Endothelial cell of umbilical vein (primary cell): ENCODE results near the gene HAUS3. TPM values are rescaled to one million over a fixed set of nuclear protein-coding genes. Genes with fewer than 3 reads are reported as not detected.
"Not testable (repeated sequence)": the region's sequence is repeated elsewhere in the genome, so short reads cannot be mapped to it uniquely, and the experiment has no call there.

Experiments used
- BruUV-seq: library from RNA; stranded (reverse); fragments of 400-500 nt; replicated peaks from 2 replicates; lab custom pipeline; 2021; lab: Mats Ljungman, UMichigan
- CTCF ChIA-PET: fragments of 300-600, 350-600 bp; sonication (Branson Sonifier 250); formaldehyde crosslinking; loops from one replicate; lab custom pipeline; 2021; ENCODE audit warnings: antibody characterized with exemption, inconsistent platforms; lab: Charles Lee
- POLR2A ChIA-PET: fragments of 300-600, 350-600 bp; sonication (Branson Sonifier 250); formaldehyde crosslinking; loops from one replicate; lab custom pipeline; 2021; ENCODE audit warnings: antibody characterized with exemption, inconsistent platforms; lab: Charles Lee
- DNase-seq: peaks from one replicate; pipeline ENCODE4 v3.0.0-alpha.2; 2011; ENCODE audit warnings: low read depth, low spot score
- FAIRE-seq: peaks from 2 replicates; lab custom pipeline; 2011; peaks lifted over from hg19 to GRCh38; lab: Jason Lieb, UNC
- H2AFZ ChIP-seq: 2 replicates; pipeline ENCODE4 v1.6.0; 2012; ENCODE audit warnings: low read depth, low read length, control low read depth, inconsistent platforms
- H3K27ac ChIP-seq: 2 replicates; pipeline ENCODE4 v1.5.1; 2011; ENCODE audit warnings: low read depth, mild to moderate bottlenecking, control low read depth, low read length, moderate library complexity; ENCODE audit not compliant: insufficient read depth
- H3K27me3 ChIP-seq, 2 experiments: 2 replicates each; pipeline versions ENCODE4 v1.6.0 to v1.6.1; 2011; ENCODE audit warnings: low read length in 2 of 2, mixed read lengths in 1 of 2; ENCODE audit not compliant: control insufficient read depth in 2 of 2, insufficient read depth in 2 of 2
- H3K36me3 ChIP-seq, 2 experiments: 2 replicates in 1 of 2; 3 replicates in 1 of 2; pipeline ENCODE4 v1.5.1; 2011; ENCODE audit warnings: low read length in 2 of 2, mild to moderate bottlenecking in 1 of 2, moderate library complexity in 1 of 2; ENCODE audit not compliant: control insufficient read depth in 2 of 2, insufficient read depth in 2 of 2; ENCODE audit errors: extremely low read depth in 1 of 2
- H3K4me1 ChIP-seq: 3 replicates; pipeline ENCODE4 v1.5.1; 2011; ENCODE audit warnings: mild to moderate bottlenecking, low read length; ENCODE audit not compliant: control insufficient read depth, insufficient read depth; ENCODE audit errors: extremely low read depth
- H3K4me2 ChIP-seq: 2 replicates; pipeline ENCODE4 v1.6.1; 2011; ENCODE audit warnings: low read length, control low read depth, mixed read lengths; ENCODE audit not compliant: insufficient read depth
- H3K4me3 ChIP-seq, 3 experiments: fragments of 200-600 bp in 1 of 3; sonication (generic), shearing (Covaris generic) in 1 of 3; replicated peaks in 1 of 3; 2 replicates each; pipeline ENCODE4 v1.5.1; 2011 to 2016; ENCODE audit warnings: control low read depth in 3 of 3, low read length in 3 of 3, mild to moderate bottlenecking in 2 of 3, inconsistent platforms in 1 of 3, low read depth in 1 of 3, moderate library complexity in 1 of 3; ENCODE audit not compliant: insufficient read depth in 1 of 3
- H3K79me2 ChIP-seq: 2 replicates; pipeline ENCODE4 v1.6.0; 2012; ENCODE audit warnings: low read length, inconsistent platforms; ENCODE audit not compliant: control insufficient read depth, insufficient read depth
- H3K9ac ChIP-seq: replicated peaks from 2 replicates; pipeline ENCODE3; 2011; ENCODE audit warnings: low read length, control low read depth; ENCODE audit not compliant: insufficient read depth; ENCODE audit errors: extremely low read depth
- H3K9me1 ChIP-seq: replicated peaks from 3 replicates; pipeline ENCODE4 v1.6.0; 2011; ENCODE audit warnings: mild to moderate bottlenecking, low read length; ENCODE audit not compliant: control insufficient read depth, insufficient read depth; ENCODE audit errors: extremely low read depth
- H3K9me3 ChIP-seq: replicated peaks from 2 replicates; pipeline ENCODE4 v1.5.1; 2012; ENCODE audit warnings: low read length, inconsistent platforms; ENCODE audit not compliant: control insufficient read depth, insufficient read depth
- H4K20me1 ChIP-seq: replicated peaks from 2 replicates; pipeline ENCODE3; 2011; ENCODE audit warnings: mild to moderate bottlenecking, low read length; ENCODE audit not compliant: control insufficient read depth, insufficient read depth; ENCODE audit errors: extremely low read depth
- POLR2A ChIP-seq: IDR thresholded peaks from 2 replicates; pipeline ENCODE4 v1.6.1; 2012; ENCODE audit warnings: low read depth, mild to moderate bottlenecking, control low read depth, low read length
- dilution Hi-C: fragments of 300-500 bp; cut with MboI; formaldehyde crosslinking; loops from one replicate; pipeline ENCODE4 v1.15.0; 2019; ENCODE audit warnings: low sequenced_read_pairs; ENCODE audit not compliant: extremely low pct_ligation_motif_present
- intact Hi-C: fragments of 100-400 bp; cut with micrococcal nuclease; formaldehyde crosslinking; loops from one replicate; pipeline ENCODE4 v1.10.0; 2022
- polyA plus RNA-seq, 4 experiments: library from polyadenylated mRNA; depleted of rRNA in 3 of 4; stranded (reverse) in 3 of 4; unstranded in 1 of 4; fragments of >200 nt; gene quantifications; 2 replicates each; pipeline versions ENCODE4 v1.2.1 to v1.2.3, GENCODE V29; 2011 to 2012; ENCODE audit warnings: missing spikeins in 1 of 4
- total RNA-seq: library from RNA; stranded (reverse); gene quantifications from 2 replicates; pipeline ENCODE4 v1.2.3, GENCODE V29; 2021

The HAUS3 gene
- total and polyA plus RNA-seq, 2 donors (not counting 3 experiments of a cell fraction or from before 2014, with no cell fraction given): 4.4 to 15.9 TPM

- Histone ChIP-seq H3K9ac (no peak overlapping the region), H3K4me1 (no peaks in the 10 kb centered on the region), H4K20me1 (no peaks in the 10 kb centered on the region), H3K36me3 (no peaks in the 10 kb centered on the region), H3K9me3 (no peaks in the 10 kb centered on the region), H3K79me2 (no peaks in the 10 kb centered on the region), H2AFZ (no peak overlapping the region), H3K27me3 (no peaks in the 10 kb centered on the region), H3K4me3 (no peak overlapping the region), H3K4me2 (no peak overlapping the region), H3K9me1 (no peaks in the 10 kb centered on the region), H3K27ac (no peak overlapping the region)
- no TSS peak for BruUV-seq
- ChIA-PET CTCF (no interaction called here), POLR2A (no interaction called here)
- dilution Hi-C loops: no loop called here
- no peak for TF ChIP-seq POLR2A
- DNase-seq: no peak
- intact Hi-C loops: no loop called here
- FAIRE-seq: no peak
Measured at GRCh38 chr4:2275546-2276251, 33.8 kb upstream of the HAUS3 start.

- H3K27me3 ChIP-seq, H3K9me1 ChIP-seq, dilution Hi-C loops, H3K9ac ChIP-seq, H3K27ac ChIP-seq, H3K4me1 ChIP-seq, H3K4me3 ChIP-seq, H2AFZ ChIP-seq, CTCF ChIA-PET, H3K9me3 ChIP-seq, intact Hi-C loops, FAIRE-seq, H3K4me2 ChIP-seq, H3K36me3 ChIP-seq, H4K20me1 ChIP-seq, H3K79me2 ChIP-seq, DNase-seq, BruUV-seq, POLR2A ChIA-PET: not testable (repeated sequence)
Measured at GRCh38 chr4:2275044-2275397, 33.1 kb upstream of the HAUS3 start.
